ENCODE measurements around the gene DLG2. TPM values are rescaled to one million over a fixed set of nuclear protein-coding genes. Genes with fewer than 3 reads are reported as not detected.

DLG2 gene
- total RNA-seq, 1 donor from 2014 or later = 14.4 TPM

- no peak for DNase-seq
Observed at GRCh38 chr11:84250834-84251613, 1376.1 kb downstream of the DLG2 start.

GRCh38 chr11:84249344-84250135 is 1377.6 kb downstream of the DLG2 start:
- DNase-seq = no peak

- DNase-seq = no peak
Observed at GRCh38 chr11:84247926-84248325, 1379.2 kb downstream of the DLG2 start.

GRCh38 chr11:84247129-84247528 is 1380.0 kb downstream of the DLG2 start:
- no peak for DNase-seq

- DNase-seq = no peak
Observed at GRCh38 chr11:84243629-84244263, 1383.4 kb downstream of the DLG2 start.

GRCh38 chr11:84241343-84242131 is 1385.6 kb downstream of the DLG2 start:
- DNase-seq = no peak

GRCh38 chr11:84240847-84241246 is 1386.3 kb downstream of the DLG2 start:
- DNase-seq = no peak

GRCh38 chr11:84236436-84236835 is 1390.7 kb downstream of the DLG2 start:
- no peak for DNase-seq

- peak; percentile 44 for DNase-seq
Observed at GRCh38 chr11:84234462-84235202, 1392.5 kb downstream of the DLG2 start.

- DNase-seq = peak; percentile 46
Observed at GRCh38 chr11:84234011-84234410, 1393.1 kb downstream of the DLG2 start.

- DNase-seq = no peak
Observed at GRCh38 chr11:84232511-84232910, 1394.6 kb downstream of the DLG2 start.

GRCh38 chr11:84230402-84230801 is 1396.7 kb downstream of the DLG2 start:
- DNase-seq = no peak

- DNase-seq = no peak
Observed at GRCh38 chr11:84227970-84228665, 1399.0 kb downstream of the DLG2 start.

- no peak for DNase-seq
Observed at GRCh38 chr11:84224042-84224441, 1403.1 kb downstream of the DLG2 start.

GRCh38 chr11:84218318-84218717 is 1408.8 kb downstream of the DLG2 start:
- DNase-seq = no peak

GRCh38 chr11:84215672-84216071 is 1411.5 kb downstream of the DLG2 start:
- no peak for DNase-seq

GRCh38 chr11:84214557-84214956 is 1412.6 kb downstream of the DLG2 start:
- no peak for DNase-seq

GRCh38 chr11:84212468-84213390 is 1414.4 kb downstream of the DLG2 start:
- DNase-seq = no peak

- DNase-seq = no peak
Observed at GRCh38 chr11:84211896-84212295, 1415.2 kb downstream of the DLG2 start.

- DNase-seq = no peak
Observed at GRCh38 chr11:84194696-84195095, 1432.4 kb downstream of the DLG2 start.

Measured in tongue (tissue), 2 donors.